ENCODE data around the gene TMEM81.

The TMEM81 gene

DNA sequence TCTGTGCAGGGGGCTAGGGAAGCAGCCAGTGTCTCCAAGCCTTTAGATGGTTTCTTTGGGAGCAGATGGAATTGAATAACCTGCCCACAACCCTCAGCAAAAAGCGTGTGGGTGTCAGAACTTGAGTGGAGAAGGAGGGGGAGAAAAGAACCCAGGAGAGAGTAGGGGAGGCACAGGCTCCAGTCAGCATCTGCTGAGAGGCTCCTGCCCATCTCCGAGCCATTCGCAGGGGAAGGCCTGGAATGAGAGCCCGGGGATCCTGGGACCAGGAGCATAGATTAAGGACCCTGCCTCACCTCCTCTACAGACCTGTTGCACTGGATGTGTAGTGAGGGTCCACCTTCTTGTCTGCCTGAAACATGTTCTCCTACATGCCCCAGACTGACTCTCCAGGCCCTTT, 16.3 kb downstream of the TMEM81 start:
- H3K18ac ChIP-seq (ENCODE audit: low read length): no peak overlapping the region
- H3K4me2 ChIP-seq (ENCODE audit: low read length): no peak overlapping the region
- H2BK120ac ChIP-seq (ENCODE audit: insufficient read depth, low read length, poor library complexity): no peak overlapping the region
- no peaks in the 10 kb centered on the region for H3K79me1 ChIP-seq (ENCODE audit: low read length)
- no peaks in the 10 kb centered on the region for H3K27me3 ChIP-seq (ENCODE audit: insufficient read depth, low read length)
- no peak overlapping the region for H4K8ac ChIP-seq (ENCODE audit: low read depth, low read length)
- no CpG with 5 or more reads among the region's 4 CpGs for WGBS (ENCODE audit: extremely low coverage, insufficient coverage, insufficient read length)
- no peak overlapping the region for H3K9ac ChIP-seq (ENCODE audit: low read length)
- no peak for DNase-seq
- H3K27ac ChIP-seq (ENCODE audit: low read depth, low read length): no peak overlapping the region
- no peaks in the 10 kb centered on the region for H3K4me1 ChIP-seq (ENCODE audit: control insufficient read depth in 1 of 2, insufficient read depth in 2 of 2, low read length in 2 of 2)
- H4K91ac ChIP-seq (ENCODE audit: low read depth, low read length): no peak overlapping the region
- H2BK5ac ChIP-seq (ENCODE audit: low read depth, low read length, poor library complexity): no peak overlapping the region
- H2AFZ ChIP-seq (ENCODE audit: insufficient read depth, low read length, poor library complexity): no peak overlapping the region
- H3K4me3 ChIP-seq (ENCODE audit: low read depth, low read length): no peak overlapping the region
- H4K12ac ChIP-seq (ENCODE audit: low read depth, low read length): no peak overlapping the region
- no peaks in the 10 kb centered on the region for H3K79me2 ChIP-seq (ENCODE audit: control insufficient read depth, insufficient read depth, low read length, poor library complexity)
- no peak overlapping the region for H3K14ac ChIP-seq (ENCODE audit: low read length)
- H2BK12ac ChIP-seq (ENCODE audit: low read length): no peak overlapping the region
- H2AK5ac ChIP-seq (ENCODE audit: low read length): no peak overlapping the region
- H3K23ac ChIP-seq (ENCODE audit: low read length): no peak overlapping the region
- H3K9me3 ChIP-seq (ENCODE audit: insufficient read depth, low read depth, low read length): no peaks in the 10 kb centered on the region
- no peak overlapping the region for H3K4ac ChIP-seq (ENCODE audit: low read depth, low read length)
- H3K36me3 ChIP-seq (ENCODE audit: control insufficient read depth in 1 of 2, insufficient read depth in 2 of 2, low read length in 2 of 2): no peaks in the 10 kb centered on the region

DNA sequence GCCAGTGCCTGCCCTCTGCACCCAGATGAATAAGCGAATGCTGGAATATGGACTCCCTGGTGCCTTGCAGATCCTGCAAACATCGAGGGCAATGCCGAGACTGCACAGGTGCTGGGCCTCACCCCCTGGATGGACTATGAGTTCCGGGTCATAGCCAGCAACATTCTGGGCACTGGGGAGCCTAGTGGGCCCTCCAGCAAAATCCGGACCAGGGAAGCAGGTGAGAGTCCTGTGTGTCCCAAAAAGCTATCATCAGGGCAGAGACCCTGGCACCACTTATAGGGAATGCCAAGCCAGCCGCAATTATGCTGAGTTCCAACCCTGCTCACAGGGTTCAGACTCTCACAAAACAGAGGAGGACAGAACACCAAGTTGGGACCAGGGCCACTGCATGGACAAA, 17.2 kb downstream of the TMEM81 start:
- H3K18ac ChIP-seq (ENCODE audit: low read length): no peak overlapping the region
- H3K9me3 ChIP-seq (ENCODE audit: insufficient read depth, low read depth, low read length): no peaks in the 10 kb centered on the region
- no peak overlapping the region for H3K4me2 ChIP-seq (ENCODE audit: low read length)
- H3K14ac ChIP-seq (ENCODE audit: low read length): no peak overlapping the region
- H3K23ac ChIP-seq (ENCODE audit: low read length): no peak overlapping the region
- H3K79me2 ChIP-seq (ENCODE audit: control insufficient read depth, insufficient read depth, low read length, poor library complexity): no peaks in the 10 kb centered on the region
- no peaks in the 10 kb centered on the region for H3K79me1 ChIP-seq (ENCODE audit: low read length)
- no peak overlapping the region for H4K12ac ChIP-seq (ENCODE audit: low read depth, low read length)
- H2BK5ac ChIP-seq (ENCODE audit: low read depth, low read length, poor library complexity): no peak overlapping the region
- no peak overlapping the region for H2BK120ac ChIP-seq (ENCODE audit: insufficient read depth, low read length, poor library complexity)
- H3K36me3 ChIP-seq (ENCODE audit: control insufficient read depth in 1 of 2, insufficient read depth in 2 of 2, low read length in 2 of 2): no peaks in the 10 kb centered on the region
- H2AK5ac ChIP-seq (ENCODE audit: low read length): no peak overlapping the region
- no peak overlapping the region for H2AFZ ChIP-seq (ENCODE audit: insufficient read depth, low read length, poor library complexity)
- no peak overlapping the region for H2BK12ac ChIP-seq (ENCODE audit: low read length)
- no peak overlapping the region for H3K27ac ChIP-seq (ENCODE audit: low read depth, low read length)
- no peak overlapping the region for H4K8ac ChIP-seq (ENCODE audit: low read depth, low read length)
- H3K9ac ChIP-seq (ENCODE audit: low read length): no peak overlapping the region
- no peaks in the 10 kb centered on the region for H3K4me1 ChIP-seq (ENCODE audit: control insufficient read depth in 1 of 2, insufficient read depth in 2 of 2, low read length in 2 of 2)
- WGBS (ENCODE audit: extremely low coverage, insufficient coverage, insufficient read length): no CpG with 5 or more reads among the region's 6 CpGs
- no peak overlapping the region for H4K91ac ChIP-seq (ENCODE audit: low read depth, low read length)
- no peak overlapping the region for H3K4ac ChIP-seq (ENCODE audit: low read depth, low read length)
- no peaks in the 10 kb centered on the region for H3K27me3 ChIP-seq (ENCODE audit: insufficient read depth, low read length)
- no peak overlapping the region for H3K4me3 ChIP-seq (ENCODE audit: low read depth, low read length)
- DNase-seq: no peak

DNA sequence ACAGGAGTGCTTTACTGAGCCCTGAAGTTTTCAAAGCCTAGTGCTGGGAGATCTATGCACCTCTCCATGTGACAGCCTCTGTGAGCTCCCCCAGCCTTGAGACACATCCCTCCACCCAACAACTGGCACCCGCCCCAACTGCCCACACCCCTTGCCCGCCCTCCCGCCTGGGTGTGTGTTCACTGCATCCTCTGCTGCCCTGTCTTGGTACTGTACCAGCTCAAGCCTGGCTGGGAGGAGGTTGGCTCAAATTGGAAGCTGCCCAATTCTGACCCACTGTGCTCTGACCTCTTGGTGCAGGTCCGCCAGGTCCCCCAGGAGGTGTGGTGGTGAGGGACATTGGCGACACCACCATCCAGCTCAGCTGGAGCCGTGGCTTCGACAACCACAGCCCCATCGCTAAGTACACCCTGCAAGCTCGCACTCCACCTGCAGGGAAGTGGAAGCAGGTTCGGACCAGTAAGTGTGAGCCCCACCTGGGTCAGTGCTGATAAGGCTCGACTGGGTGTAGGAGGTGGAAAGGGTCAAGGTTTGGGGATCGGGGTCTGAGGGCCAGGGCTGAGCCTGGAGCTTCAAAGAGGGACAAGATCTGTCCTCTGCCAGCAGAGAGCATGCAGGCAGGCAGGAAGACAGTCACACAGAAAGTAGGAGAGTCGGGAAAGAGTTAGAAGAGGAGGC, 18.0 kb downstream of the TMEM81 start:
- Histone ChIP-seq H2AFZ (ENCODE audit: insufficient read depth, low read length, poor library complexity) (no peak overlapping the region), H3K27ac (ENCODE audit: low read depth, low read length) (no peak overlapping the region), H3K4me2 (ENCODE audit: low read length) (no peak overlapping the region), H3K18ac (ENCODE audit: low read length) (no peak overlapping the region), H3K79me2 (ENCODE audit: control insufficient read depth, insufficient read depth, low read length, poor library complexity) (no peaks in the 10 kb centered on the region), H3K4me1 (ENCODE audit: control insufficient read depth in 1 of 2, insufficient read depth in 2 of 2, low read length in 2 of 2) (no peaks in the 10 kb centered on the region), H2BK120ac (ENCODE audit: insufficient read depth, low read length, poor library complexity) (no peak overlapping the region), H2AK5ac (ENCODE audit: low read length) (no peak overlapping the region), H3K79me1 (ENCODE audit: low read length) (no peaks in the 10 kb centered on the region), H4K91ac (ENCODE audit: low read depth, low read length) (no peak overlapping the region), H3K23ac (ENCODE audit: low read length) (no peak overlapping the region), H4K8ac (ENCODE audit: low read depth, low read length) (no peak overlapping the region), H3K27me3 (ENCODE audit: insufficient read depth, low read length) (no peaks in the 10 kb centered on the region), H4K12ac (ENCODE audit: low read depth, low read length) (no peak overlapping the region), H2BK12ac (ENCODE audit: low read length) (no peak overlapping the region), H2BK5ac (ENCODE audit: low read depth, low read length, poor library complexity) (no peak overlapping the region), H3K4ac (ENCODE audit: low read depth, low read length) (no peak overlapping the region), H3K14ac (ENCODE audit: low read length) (no peak overlapping the region), H3K9me3 (ENCODE audit: insufficient read depth, low read depth, low read length) (no peaks in the 10 kb centered on the region), H3K9ac (ENCODE audit: low read length) (no peak overlapping the region), H3K36me3 (ENCODE audit: control insufficient read depth in 1 of 2, insufficient read depth in 2 of 2, low read length in 2 of 2) (no peaks in the 10 kb centered on the region), H3K4me3 (ENCODE audit: low read depth, low read length) (no peak overlapping the region)
- DNase-seq: no peak
- WGBS (ENCODE audit: extremely low coverage, insufficient coverage, insufficient read length): no CpG with 5 or more reads among the region's 13 CpGs

DNA sequence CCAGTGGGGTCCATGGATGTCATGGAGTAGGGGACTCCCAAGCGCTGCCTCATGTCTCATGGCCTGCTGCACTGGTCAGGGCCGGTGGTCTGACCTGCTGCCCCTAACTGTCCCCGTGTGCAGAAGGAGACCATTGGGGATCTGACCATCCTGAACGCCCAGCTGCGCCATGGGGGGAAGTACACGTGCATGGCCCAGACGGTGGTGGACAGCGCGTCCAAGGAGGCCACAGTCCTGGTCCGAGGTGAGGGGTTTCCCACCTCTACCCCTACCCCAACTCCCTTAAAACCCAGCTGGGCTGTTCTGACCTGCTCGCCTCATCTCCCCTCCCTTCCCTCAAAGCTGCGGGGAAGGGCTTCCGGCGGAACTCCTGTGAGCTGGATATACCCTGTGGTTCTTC, 18.6 kb downstream of the TMEM81 start:
- Histone ChIP-seq H2AFZ (ENCODE audit: insufficient read depth, low read length, poor library complexity) (no peak overlapping the region), H3K36me3 (ENCODE audit: control insufficient read depth in 1 of 2, insufficient read depth in 2 of 2, low read length in 2 of 2) (no peaks in the 10 kb centered on the region), H3K27me3 (ENCODE audit: insufficient read depth, low read length) (no peaks in the 10 kb centered on the region), H2BK12ac (ENCODE audit: low read length) (no peak overlapping the region), H3K14ac (ENCODE audit: low read length) (no peak overlapping the region), H3K23ac (ENCODE audit: low read length) (no peak overlapping the region), H4K8ac (ENCODE audit: low read depth, low read length) (no peak overlapping the region), H4K12ac (ENCODE audit: low read depth, low read length) (no peak overlapping the region), H3K79me2 (ENCODE audit: control insufficient read depth, insufficient read depth, low read length, poor library complexity) (no peaks in the 10 kb centered on the region), H2AK5ac (ENCODE audit: low read length) (no peak overlapping the region), H4K91ac (ENCODE audit: low read depth, low read length) (no peak overlapping the region), H3K4me1 (ENCODE audit: control insufficient read depth in 1 of 2, insufficient read depth in 2 of 2, low read length in 2 of 2) (no peaks in the 10 kb centered on the region), H3K9ac (ENCODE audit: low read length) (no peak overlapping the region), H3K18ac (ENCODE audit: low read length) (no peak overlapping the region), H3K4me2 (ENCODE audit: low read length) (no peak overlapping the region), H3K27ac (ENCODE audit: low read depth, low read length) (no peak overlapping the region), H3K9me3 (ENCODE audit: insufficient read depth, low read depth, low read length) (no peaks in the 10 kb centered on the region), H2BK120ac (ENCODE audit: insufficient read depth, low read length, poor library complexity) (no peak overlapping the region), H2BK5ac (ENCODE audit: low read depth, low read length, poor library complexity) (no peak overlapping the region), H3K79me1 (ENCODE audit: low read length) (no peaks in the 10 kb centered on the region), H3K4me3 (ENCODE audit: low read depth, low read length) (no peak overlapping the region), H3K4ac (ENCODE audit: low read depth, low read length) (no peak overlapping the region)
- WGBS (ENCODE audit: extremely low coverage, insufficient coverage, insufficient read length): no CpG with 5 or more reads among the region's 14 CpGs
- DNase-seq: no peak

Data from trophoblast cell (in vitro differentiated cells and primary cell).